GM18951 (cell line): ENCODE results near the gene RAB25.

Experiments used
- POLR2A ChIP-seq: IDR thresholded peaks from 4 replicates; pipeline ENCODE4 v1.6.1; 2011; ENCODE audit warnings: mild to moderate bottlenecking; ENCODE audit not compliant: insufficient read length, insufficient read depth; ENCODE audit errors: extremely low read depth
- in situ Hi-C: fragments of 300-500 bp; cut with MboI; formaldehyde crosslinking; loops from one replicate; pipeline ENCODE4 v1.12.0; 2022; ENCODE audit warnings: low sequenced_read_pairs, mixed read lengths, inconsistent platforms; ENCODE audit not compliant: unreplicated experiment

RAB25 gene

DNA sequence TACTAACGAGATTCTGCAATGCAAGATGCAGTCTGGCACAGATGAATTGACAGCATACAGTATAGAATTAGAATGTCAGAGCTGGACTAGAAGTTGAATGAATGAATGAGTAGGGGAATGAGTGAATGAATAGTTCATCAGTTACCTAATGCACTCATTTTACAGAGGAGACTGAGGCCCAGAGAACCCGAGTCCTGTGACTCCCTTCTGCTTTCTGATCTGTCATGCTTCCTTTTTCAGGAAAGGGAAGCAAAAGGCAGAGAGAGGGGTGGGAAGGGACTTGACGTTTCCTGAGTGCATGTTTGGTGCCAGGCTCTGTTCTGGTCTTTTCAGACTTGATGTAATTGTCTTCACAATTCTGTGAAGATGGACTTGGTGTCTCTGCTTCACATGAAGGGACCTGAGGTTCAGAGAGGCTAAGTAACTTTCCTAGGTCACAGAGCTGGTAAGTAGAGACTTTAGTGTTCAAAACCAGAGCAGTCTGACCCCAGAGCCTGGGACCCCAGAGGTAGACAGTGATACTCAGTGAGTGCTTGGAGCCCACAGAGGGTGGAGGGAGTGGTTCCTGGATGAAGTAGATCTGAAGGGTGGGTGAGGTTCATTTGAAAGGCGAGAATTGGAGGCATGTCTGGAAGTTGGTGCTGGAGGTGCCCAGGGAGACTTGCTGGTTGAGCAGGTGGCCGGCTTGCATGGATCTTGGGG, 29.3 kb downstream of the RAB25 start:
- in situ Hi-C loops: loop anchor here (5.0 to 10.0 kb wide), 2 partner anchors 37 to 225 kb away; no protein-coding TSS in a partner anchor
- TF ChIP-seq POLR2A: no peak

DNA sequence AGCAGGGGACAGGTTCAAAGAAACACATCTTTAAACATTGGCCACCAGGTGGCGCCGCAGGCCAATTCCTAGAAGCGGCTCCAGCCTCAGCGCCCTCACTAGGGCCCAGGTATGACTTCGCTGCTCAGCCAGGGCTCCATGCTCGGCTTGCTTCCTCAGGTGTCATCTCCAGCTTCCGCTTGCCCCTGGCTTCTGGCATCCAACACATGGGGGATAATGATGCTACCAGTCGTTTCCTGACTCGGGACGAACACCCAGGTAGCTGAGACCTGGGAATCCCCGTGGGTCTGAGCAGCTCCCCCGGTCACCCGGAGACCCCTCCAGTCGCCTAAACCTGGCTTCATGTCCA, 29.9 kb downstream of the RAB25 start:
- no peak for TF ChIP-seq POLR2A
- in situ Hi-C loops: loop anchor here (5.0 to 10.0 kb wide), 2 partner anchors 36 to 224 kb away; no protein-coding TSS in a partner anchor

DNA sequence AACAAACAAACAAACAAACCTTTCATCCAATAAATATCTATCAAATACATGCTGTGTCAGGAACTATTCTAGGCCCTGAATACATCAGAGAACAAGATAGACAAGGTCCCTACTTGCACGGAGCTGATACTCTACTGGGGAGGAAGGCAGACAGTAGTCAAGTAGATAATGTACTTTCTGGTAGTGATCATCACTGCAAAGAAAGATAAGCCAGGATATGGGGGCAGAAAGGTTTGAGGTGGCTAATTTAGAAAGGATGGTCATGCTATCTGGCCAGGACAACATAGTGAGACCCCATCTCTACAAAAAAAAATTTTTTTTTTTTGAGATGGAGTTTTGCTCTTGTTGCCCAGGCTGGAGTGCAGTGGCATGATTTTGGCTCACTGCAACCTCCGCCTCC, 30.6 kb downstream of the RAB25 start:
- no peak for TF ChIP-seq POLR2A
- in situ Hi-C loops: loop anchor here (5.0 to 10.0 kb wide), 2 partner anchors 36 to 223 kb away; no protein-coding TSS in a partner anchor

DNA sequence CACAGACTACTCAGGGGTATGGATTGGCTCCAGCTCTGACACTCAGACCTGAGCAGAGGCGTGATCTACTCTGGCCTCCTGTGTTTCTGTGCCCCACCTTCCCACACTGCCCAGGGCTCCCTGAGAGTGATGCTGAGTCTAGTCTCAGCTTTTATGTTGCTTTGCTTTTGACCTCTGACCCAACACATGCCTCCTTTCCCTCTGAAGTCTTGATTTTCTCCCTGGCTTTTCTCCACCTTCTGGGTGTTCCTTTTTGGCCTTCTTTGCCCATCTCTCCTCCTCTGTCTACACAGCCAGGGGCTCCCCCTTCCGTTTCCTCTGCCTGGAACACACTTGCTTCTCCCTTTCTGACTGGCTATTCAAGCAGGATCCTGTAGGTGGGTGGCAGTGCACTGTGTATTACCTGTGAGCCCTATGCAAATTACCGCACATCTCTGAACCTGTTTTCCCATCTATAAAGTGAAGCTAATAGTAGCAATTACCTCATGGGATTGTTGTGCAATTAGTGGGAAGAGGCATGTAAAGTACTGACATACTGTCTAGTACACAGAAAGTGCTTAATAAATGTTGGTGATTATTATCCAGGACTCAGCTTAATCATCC, 35.0 kb downstream of the RAB25 start:
- in situ Hi-C loops: loop anchor here (10.0 kb wide), 1 partner anchor 219 kb away; no protein-coding TSS in a partner anchor

DNA sequence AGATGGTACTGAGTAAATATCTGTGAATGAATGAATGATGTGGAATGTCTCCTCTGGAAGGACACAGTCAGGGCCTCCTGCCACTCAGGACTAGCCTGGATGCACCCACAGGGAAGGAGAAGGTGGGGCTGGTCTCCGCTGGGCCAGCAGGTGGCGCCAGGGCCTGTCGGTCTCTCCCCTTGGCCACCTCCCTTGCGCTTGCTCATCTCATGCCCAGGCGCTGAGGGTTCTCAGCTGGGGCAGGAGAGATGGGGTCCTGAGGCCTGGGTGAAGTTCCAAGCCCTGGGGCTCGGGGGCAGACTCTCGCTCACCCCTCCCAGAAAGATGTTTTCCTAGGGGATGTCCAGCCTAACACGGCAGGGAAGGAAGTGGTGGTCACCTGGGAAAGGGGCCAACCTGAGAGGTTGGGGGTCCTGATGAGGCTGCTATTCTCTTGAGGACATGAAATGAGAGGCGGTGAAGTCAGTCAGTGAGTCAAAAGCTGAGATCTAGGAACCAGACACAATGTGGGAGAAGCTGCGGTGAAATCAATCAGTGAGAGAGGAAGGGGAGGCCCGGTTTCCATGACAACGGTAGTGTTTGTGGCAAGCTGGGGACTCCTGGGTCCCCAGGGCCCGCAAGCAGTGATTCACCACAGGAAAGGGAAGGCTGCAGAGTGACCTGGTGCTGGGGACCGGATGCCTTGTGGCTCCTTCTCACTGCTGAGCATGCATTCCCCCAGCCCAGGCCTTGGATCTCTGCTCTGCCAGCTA, 35.9 kb downstream of the RAB25 start:
- no peak for TF ChIP-seq POLR2A
- in situ Hi-C loops: loop anchor here (10.0 kb wide), 1 partner anchor 218 kb away; no protein-coding TSS in a partner anchor

More for the DNA sequence above, 35.0 kb downstream of the RAB25 start:
- TF ChIP-seq POLR2A: no peak

DNA sequence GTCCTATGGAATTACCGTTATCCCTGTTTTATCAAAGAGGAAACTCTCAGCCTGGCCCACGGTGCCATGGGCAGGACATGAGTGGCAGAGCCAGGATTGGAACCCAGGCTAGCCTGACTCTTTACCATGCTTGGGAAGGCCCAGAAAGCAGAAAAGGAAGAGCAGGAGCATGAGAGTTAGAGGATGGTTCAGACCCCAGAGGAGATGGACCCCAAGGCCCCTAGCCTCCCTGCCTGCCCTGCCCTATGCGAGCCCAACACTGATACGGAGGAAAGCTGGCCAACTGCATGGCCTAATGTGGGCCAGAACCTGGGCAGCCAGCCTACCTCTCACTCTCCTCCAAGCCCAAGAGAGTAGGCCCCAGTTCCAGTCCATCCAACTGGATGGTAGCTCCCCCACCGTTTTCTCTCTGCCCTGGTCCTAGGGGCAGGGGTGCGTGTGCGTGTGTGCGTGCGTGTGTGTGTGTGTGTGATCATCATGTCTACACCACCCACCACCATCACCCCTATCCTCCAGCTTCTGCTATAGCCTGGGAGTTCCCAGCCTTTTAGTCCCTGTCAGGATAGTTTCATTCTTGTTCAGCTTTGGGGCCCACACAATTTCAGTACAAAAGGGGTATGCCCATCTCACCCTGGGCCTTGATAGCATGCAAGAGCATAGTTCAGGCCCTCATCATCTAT, 36.7 kb downstream of the RAB25 start:
- TF ChIP-seq POLR2A: no peak
- in situ Hi-C loops: loop anchor here (10.0 kb wide), 1 partner anchor 217 kb away; no protein-coding TSS in a partner anchor

DNA sequence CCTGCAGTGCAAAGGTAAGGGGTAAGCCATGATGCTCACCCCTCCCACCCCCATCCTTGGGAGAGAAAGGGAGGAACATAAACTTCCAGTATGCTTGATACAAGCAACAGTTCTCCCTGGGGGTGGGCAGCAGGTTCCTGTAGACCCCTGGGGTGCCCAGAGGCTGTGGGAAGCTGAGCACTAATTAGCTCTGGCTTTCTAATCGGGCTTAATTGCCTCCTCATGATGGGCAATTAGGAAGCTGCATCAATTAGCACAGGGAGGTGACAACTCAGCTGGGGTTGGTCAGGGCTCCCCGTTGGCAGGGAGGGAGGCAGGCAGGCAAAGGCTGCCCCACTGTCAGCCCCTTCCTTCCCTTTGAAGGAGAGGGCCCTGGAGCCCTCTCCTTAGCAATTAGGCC, 37.8 kb downstream of the RAB25 start:
- no peak for TF ChIP-seq POLR2A
- in situ Hi-C loops: loop anchor here (10.0 kb wide), 1 partner anchor 216 kb away; no protein-coding TSS in a partner anchor

DNA sequence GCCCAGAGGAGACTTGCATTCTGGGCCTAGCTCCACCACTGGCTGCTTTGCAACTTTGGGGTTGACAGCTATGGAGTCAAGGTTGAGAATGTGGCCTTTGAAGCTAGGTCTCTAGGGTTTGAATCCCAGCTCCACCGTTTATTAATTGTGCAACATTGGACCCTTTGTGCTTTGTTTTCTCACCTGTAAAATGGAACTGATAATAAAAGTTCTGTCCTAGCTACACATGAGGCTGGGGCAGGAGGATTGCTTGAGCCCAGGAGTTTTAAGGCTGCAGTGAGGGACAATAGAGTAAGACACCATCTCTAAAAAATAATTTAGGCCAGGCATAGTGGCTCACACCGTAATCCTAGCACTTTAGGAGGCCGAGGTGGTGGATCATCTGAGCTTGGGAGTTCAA, 38.3 kb downstream of the RAB25 start:
- in situ Hi-C loops: loop anchor here (10.0 kb wide), 1 partner anchor 216 kb away; no protein-coding TSS in a partner anchor
- TF ChIP-seq POLR2A: no peak

DNA sequence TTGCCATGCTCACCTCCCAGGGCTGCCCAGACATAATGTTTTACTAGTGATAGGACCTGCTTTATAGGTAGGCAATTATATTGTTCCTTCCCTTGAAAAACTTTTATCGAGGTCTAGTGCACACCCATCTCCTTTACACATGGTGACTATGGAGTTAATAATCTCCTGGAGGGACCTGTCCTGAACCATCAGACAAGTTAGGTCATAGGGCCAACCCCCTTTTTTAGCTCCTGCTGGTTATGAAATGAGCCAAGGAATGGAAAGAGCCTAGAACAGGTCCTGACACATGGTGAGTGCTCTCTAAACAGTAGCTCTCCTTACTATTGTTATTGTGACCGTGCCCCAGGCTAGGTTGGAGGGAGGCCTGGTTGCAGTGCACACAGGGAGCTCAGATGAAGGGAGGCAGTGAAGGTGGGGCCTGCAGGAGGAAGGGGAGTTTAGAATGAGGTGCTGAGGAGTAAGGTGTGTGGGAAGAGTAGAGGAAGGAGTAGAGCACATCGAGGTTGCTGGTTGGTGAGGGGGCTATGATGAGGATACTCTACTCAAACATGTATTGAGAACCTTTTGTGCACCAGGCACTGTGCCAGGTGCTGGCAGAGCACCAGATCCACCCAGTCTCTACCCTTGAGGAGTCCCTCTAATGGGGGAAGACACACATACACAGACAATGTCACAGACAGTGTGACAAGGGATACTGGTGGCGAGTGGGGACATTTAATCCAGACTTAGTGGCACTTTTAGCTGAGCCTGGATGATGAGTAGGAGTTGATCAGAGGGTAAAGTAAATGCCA, 39.4 kb downstream of the RAB25 start:
- in situ Hi-C loops: no loop called here

DNA sequence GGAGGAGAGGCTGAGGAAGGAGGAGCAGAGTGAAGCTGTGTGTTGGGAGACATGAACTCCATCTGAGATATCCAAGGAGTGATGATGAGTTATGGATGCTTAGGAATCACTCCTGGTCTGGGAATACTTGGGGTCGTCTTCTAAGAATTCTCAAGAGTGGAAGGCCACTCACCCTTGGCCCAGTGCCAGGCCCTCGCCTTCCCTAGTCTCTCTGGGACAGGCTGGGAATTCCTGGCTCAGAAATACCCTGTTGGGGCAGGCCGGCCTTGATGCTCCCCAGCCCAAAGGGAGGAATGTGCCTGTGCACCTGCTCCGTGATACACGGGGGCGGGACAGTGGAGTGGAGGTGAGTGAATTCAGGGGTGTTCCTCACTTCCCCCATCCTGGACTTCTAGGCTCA, 40.9 kb downstream of the RAB25 start:
- no peak for TF ChIP-seq POLR2A
- in situ Hi-C loops: no loop called here

More for the DNA sequence above, 39.4 kb downstream of the RAB25 start:
- TF ChIP-seq POLR2A: no peak

DNA sequence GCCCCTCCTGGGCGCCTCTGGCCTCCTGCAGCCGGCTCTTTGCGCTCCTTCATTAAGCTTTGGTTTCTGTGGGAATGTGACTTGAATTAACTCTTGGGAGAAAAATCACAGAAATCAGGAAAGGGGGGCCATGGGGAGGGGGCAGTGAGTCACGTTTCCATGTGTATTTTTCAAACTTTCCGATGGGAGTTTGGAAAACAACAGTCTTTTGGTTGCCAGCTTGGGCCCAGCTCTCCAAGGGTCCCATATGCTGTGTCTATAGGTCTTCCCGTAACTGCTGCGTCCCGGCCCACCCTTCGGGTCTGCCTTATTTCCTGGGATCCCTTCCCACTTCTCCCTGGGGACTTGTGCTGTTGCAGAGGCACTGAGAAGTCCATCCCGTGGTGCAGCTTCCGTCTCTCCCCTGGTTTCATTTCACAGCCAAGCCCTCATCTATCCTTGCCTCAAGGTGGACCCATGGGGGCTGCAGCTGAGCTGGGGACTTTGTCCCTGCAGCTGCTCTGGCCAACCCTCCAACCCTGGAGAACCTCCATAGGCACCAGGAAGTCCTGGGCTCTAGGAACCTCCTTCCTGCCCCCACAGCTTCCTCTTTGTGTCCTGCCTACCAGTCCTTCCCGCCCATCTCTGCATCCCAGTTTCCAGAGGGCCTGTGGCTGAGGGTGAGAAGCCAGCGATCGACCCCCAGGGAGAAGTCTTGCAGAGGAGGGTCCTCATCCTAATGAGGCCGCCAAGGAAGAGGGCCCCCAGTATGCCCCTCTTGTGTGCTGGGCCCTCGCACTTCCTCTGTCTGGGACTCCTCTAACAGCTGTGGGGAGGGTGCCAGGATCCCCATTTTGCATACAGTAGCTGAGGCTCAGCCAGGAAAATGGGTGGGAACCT, 41.9 kb downstream of the RAB25 start:
- in situ Hi-C loops: no loop called here
- TF ChIP-seq POLR2A: no peak
